HG03442 (cell line): ENCODE results near the gene PTPRK.

Experiments
- ATAC-seq: cut with Tn5 transposase; IDR thresholded peaks from one replicate; pipeline ENCODE4 v1.9.1; 2021; ENCODE audit warnings: mild to moderate bottlenecking, moderate library complexity; ENCODE audit not compliant: unreplicated experiment

The PTPRK gene

DNA sequence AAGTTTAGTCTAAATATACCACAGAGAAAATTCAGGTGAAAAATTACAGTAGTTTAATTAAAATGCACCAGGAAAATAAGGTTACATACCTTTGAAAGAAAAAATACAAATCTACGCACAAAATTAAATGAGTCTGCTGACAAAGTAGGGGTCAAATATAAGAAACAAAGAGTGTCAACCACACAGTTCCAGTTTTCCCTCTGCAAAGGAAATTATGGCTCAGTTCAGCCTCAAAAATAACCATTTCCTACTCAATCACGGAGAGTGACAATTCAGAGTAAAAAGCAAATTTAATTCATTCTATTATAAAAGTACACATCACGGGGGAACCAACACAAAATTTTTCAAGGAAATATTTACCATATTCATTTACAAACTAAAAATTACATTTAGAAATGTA lies 124.8 kb downstream of the PTPRK start:
- ATAC-seq: no peak

DNA sequence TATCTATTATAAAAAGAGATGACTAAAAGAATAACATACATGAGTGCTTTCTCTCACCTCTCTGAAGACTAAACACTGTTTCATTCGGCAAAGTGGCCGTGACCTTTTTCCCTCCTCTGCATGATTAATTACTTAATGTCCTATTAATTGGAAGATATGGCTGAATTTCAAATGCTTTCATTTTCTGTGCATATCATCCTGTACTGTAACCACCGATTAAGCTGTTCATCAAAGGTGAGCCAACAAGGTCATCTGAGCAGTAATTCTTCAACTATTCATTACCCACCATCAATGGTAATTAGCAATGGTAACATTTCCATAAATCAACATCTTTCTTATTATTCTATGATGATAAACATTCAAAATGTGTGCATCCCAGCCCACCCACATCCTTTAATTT lies 125.2 kb downstream of the PTPRK start:
- no peak for ATAC-seq

DNA sequence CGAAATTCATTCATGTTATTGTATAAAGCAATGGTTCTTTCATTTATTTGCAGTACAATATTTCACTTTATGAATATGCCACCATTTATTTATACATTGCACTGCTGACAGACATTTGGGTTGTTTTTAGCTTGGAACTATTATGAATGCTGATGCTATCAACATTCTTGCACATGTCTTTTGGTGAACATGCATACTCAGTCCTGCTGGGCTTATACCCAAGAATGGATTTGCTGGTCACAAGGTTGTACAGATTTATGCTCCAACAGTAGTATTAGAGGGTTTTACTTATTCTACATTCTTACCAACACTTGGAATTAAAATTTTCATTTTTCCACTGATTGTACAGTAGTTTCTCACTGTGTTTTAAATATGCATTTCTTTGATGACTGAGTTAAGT lies 126.2 kb downstream of the PTPRK start:
- no peak for ATAC-seq

DNA sequence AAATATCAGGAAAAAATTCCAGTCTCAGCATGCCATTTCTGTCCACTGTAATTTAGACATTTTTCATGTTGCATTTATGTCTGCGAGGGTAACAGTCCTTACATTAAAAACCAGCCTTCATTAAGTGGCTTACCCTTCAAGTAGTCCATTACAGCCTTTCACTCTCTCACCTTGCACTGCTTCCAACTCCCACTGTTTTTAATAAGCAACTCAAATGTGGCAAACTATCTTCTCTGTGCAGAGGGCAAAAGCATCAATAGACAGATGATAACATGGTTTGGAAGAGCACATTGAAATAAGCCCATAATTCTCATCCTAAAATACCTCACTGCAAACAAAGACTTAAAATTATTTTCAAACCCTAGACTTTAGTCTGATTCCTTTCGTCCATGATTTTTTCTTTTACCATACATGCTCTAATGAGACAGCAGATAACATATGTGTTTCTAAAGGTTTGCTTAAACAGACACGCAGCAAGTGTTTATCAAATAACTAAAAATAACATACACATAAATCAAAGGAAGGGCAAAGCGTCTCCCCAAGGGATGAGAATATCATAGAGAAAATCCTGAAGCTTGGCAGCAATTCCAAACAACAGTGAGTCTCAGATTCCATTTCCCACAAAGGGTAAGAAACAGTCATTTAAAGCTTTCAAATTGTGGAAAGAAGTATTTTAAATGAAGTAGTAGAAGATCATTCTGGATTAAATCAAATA lies 130.4 kb downstream of the PTPRK start:
- ATAC-seq: no peak

DNA sequence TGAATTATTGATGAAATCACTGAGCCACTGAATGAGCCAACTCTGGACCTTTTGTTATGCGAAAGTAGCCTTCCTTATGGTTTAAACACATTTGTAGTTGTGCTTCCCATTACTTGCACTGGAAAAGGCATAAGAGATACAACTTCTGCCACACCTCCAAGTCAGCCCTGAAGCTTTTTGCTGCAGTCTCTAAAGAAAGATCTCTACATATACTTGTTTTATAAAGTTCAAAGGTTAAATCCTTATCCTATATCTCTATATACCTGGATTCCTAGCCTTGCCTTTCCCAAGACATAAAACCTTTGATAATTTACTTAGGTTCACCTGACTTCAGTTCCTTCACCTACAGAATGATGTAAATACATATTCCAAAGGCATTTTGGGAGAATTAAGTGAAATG lies 132.0 kb downstream of the PTPRK start:
- no peak for ATAC-seq

DNA sequence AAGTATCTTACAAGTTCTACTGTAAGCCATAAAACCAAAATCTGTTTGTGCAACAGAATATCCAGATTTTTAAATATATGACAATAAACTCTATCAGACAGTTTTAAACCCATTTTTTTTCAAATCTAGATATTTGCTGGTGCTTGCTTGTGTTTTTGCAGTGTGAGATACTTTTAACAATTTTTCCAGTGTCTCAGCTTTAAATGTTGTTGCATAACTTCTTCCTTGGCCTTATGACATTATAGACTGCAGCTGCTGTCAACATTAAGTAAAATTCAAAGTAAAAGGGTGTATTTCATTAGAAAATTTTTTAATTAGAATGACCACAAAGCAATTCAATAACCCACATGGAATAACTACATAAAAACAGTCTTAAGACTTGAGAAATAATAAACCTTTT lies 139.5 kb downstream of the PTPRK start:
- no peak for ATAC-seq

DNA sequence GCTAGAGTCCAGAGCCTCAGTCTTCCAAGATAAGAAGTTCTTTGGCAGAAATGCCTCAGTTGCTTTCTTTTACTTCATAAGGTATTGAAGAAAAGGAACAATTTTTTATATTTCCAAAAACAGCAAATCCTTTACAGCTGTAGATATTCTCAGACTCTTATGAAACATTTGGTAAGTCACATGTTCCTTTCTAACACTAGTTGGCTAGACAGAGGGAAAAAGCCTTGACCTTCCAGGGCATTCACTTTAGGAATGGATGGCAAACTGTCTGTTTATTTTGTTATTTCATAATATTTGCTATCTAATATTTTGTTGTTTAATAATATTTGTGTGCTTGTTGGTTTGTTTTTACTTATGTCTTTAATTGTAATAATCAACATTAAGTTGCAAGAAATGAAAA lies 140.8 kb downstream of the PTPRK start:
- no peak for ATAC-seq

DNA sequence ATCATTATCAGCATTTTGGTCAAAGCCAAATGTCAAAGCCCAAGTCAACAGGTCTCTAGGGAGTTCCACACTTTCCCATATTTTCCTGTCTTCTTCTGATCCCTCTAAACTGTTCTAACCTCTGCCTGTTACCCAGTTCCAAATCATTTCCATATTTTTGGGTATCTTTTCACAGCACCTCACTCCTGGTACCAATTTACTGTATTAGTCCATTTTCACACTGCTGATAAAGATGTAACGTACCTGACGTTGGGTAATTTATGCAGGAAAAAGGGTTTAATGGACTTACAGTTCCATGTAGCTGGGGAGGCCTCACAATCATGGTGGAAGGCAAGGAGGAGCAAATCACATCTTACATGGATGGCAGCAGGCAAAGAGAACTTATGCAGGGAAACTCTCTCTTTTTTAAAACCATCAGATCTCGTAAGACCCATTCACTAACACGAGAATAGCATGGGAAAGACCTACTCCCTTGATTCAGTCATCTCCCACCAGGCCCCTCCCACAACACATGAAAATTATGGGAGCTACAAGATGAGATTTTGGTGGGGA lies 143.4 kb downstream of the PTPRK start:
- ATAC-seq: no peak

DNA sequence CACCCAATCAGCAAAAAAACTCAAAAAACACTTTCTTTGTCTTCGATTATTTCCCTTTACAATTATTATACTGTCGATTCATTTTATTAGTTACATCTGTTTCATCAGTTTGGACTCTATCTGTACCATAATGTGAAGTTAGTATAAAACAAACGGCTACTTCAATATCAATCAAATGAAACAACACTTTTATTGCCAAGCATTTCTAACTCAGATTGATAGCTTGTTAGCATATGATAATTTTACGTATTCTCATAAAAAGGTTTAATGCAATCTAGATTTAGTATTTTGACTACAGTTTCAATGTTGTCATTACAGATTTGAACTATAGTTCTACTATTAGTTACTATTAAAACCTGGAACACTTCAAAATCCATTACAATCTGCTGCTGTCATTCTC lies 149.3 kb downstream of the PTPRK start:
- ATAC-seq: no peak

DNA sequence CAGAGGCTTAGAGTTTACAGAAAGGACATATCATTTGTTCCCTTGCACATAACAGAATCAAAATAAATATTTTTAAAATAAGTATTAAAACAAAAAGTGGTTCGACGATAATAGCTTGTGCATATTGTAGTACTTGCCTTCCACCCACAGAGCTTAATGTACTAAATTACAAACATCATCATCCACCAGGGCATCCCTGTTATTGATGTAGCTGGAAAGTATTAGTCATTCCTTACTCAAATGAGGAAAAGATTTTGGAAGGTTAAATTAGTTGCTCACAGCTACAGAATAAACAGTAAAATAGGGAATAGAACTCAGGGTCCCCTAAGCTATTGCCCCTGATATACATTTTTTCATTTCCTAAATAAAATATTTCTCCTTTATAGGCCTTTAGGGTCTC lies 150.3 kb downstream of the PTPRK start:
- ATAC-seq: no peak

DNA sequence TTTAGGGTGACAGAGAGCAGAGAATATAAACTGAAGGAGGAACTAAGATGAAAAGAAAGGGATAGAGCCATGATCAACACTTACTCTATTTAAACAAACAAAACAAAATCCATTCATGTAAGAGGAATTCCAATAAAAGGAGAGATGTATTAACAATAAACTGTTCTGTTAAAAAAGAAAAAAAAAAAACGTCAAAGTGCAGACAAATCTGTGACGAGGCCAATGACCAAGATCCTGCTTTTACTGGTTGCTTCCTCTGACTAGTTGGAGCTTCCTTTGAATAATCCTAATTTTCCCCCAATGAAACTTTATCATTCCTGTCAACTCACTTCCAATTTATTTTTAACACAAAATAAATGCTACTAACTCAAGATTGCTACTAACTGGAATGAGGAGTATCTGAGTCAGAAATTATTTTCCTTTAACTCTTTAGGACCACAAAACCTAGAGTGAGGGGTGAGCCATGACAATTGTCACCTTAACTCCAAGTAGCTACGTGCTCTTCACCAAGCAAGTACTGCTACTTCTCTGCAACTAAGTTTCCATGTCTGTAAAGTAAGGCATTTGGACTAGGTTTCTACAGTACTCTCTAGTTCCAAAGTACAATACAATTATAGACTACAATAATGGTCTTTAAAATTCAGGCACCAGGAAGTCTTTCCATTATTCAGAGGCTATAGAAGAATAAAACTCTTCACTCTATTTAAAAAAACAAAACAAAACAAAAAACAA lies 152.0 kb downstream of the PTPRK start:
- ATAC-seq: no peak

DNA sequence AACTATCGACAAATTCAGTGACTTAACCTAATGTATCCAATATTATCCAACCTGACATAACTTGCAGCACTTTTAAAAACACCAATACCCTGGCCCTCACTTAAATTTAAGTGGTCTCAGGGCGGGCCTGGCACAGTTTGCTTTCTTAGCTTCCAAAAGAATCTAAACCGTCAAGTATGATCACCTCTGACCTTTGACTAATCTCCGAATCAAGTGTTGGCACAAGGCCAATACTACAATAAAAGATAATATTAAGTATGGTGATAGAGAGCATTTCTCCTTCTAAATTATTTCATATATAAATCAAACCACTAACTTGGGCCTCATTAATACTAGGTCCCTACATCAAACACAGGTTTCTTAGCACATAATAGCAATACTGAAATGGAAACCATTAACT lies 153.0 kb downstream of the PTPRK start:
- ATAC-seq: no peak

DNA sequence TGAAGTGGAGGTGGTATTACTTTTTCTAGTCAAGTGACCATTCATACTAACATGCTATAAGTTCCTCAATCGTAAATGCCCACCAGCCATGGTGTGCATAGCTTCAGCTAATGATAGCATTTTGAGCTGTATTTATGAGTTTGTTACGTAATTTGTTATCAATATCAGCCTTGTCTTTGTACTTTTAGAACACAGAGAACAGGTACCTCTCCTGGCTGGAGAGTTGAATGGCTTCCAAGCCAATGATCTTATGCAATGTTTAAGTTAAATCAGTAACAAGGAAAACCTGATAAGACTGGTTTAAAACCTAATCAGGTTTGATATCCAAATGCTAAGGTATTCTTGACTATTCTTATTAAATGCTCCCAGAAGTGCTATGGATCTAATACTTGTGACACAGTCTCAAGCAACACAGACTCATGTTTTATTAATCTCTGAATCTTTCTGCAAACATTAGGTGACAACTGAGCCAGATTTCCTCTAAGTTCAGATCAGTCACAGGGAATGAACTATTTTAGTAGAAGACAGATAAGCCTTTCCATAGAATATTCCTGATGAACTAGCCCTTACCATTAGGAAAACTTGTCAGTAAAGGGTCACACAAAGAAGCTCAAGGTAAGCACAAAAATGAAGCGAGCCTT lies 154.8 kb downstream of the PTPRK start:
- no peak for ATAC-seq

DNA sequence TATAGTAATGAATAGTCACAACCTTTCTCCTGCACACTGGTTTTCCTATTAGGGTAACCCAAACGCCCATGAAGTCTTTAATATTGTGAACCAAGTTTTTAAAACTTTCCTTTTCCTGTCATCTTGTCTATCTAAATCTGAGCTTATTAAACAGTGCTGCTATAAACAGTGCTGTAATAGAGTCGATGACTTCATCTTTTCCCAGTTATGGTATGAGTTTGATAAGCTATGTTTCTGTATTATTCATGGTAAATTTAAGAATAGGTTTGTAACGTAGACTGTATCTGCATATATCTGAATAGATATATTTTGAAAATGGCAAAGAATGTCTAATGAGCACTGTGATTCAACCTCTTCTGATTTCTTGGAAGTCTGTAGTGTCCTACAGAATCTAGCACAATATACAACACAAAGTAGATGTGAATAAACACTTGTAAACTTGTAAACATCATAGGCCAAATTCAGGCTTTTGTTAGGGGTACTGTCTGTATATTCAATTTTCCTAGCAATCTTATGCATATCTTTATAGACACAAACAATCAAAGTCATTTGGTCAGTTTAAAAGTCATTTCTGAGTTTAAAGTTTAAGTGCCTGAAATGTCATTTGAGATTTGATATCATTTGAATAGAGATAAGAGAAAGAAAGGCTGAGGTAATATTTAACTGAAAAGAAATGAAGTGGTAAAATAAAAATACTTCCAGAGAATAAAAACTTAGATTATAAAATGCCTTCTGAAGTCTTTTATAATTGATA lies 155.5 kb downstream of the PTPRK start:
- no peak for ATAC-seq

DNA sequence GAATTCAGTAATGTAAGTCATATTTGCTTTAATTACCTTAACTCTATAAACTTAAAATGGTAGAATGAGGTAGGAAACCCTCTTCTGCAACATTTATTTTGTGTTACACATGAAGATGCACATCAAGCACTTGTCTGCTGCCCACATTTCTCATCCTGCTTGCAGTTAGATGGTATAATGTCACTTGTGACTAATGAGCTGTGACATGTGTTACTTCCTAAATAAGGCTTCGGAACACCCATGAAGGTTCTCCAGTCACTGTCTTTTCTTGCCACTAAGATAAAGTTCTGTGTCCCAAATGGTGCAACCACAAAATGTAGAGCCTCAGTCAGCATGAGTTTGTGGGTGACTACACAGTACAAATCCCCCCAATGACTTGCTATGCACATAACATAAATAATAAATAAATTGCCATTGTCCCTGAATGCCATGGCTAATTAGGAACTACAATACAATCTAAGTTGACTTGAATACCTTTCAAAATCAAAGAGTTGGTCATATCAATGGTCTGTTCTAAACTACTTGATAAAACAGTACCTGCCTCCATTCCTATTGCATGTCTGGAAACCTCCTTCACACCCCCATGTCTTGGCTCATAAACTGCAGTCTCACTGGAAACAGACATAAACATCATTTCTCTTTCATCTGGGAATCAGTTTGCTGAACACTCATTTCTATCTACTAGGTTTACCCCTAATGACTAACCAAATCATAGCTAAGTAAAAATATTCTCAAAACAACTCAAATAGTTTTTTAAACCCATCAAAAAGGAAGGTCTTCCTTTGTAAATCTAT lies 157.2 kb downstream of the PTPRK start:
- ATAC-seq: no peak

DNA sequence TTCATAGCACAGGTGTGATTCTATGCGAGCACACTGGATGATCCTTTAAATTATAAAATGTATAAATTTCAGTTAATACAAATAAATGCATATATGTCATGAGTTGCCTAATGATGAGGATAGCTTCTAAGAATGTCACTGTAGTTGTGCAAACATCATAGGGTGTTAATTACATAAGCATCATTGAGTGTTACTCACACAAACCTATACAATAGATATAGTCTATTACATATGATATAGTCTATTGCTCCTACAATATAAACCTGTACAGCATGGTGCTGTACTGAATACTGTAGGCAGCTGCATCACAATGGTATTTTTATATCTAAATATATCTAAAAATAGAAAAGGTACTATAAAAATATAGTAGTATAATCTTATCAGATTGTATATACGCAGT lies 159.0 kb downstream of the PTPRK start:
- ATAC-seq: no peak

DNA sequence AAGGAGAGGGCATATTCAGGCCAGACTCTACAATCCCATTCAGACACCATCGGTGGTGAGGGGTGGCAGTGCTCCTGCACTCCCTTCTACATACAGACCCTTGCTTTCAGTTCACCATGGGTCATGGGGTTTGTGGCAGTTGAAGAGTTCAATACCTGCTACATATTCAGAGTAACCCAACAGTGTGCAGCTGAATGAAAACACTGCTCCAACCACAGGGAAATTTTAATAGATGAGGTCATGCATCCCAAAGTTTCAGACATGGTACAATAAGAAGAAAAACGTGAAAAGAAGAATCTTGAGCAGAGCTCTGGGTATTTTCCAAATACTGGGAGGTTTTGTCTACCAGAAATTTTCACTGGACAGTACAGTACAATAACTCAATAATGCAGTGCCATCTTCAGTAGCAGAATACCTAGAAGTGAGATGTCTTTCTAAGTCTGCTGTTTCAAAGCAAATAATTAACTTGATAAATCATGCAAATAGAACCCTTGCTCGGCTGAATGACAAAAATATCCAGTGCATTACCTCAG lies 162.1 kb downstream of the PTPRK start:
- no peak for ATAC-seq

DNA sequence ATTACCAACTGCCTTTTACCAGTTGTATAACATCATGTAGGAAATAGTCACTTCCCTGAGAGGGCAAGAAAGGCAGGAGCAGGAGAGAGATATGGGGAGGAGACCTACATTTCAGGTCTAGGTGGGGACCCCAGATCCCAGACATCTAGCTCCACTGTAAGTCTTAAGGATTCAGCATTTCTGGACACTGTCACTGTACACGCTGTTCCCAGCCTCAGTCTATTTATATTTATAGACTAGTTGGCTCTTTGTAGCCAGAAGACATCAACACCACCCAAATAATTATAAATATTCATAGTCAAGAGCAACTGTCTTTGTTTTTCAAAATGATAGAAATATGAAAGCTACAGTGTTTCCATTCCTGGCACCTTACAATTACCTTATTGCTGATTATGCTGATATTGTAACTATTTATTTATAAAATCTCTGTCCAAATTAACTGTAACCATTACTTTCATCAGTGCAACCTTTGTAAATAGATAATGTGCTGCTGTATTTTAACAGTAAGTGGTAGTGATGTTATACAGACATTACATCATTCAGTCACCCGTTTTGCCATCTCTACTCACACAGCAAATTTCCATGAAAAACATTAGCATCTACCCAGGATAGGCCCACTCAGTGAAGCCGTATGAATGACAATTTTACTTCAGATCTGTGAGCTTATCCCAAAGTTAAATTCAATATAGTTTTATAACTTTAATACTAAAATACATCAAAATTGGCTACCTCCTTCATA lies 162.8 kb downstream of the PTPRK start:
- ATAC-seq: no peak

DNA sequence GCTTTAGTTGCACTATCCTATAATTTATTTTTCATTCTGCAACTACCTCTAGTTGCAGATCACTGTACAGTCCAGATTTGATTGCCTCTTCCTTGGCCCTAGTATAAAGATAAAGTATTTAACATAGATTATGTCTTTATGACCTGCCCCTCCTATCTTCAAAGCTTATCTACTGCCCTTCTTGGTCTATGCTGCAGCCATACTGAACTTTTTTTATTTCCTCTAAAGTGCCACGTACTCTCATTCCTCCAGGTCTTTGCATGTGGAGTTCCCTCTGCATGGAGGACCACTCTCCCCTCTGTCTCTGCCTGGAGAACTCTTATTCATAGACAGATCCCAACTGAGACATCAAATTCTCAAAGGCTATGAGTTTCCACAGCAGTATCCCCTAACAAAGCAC lies 168.0 kb downstream of the PTPRK start:
- no peak for ATAC-seq

DNA sequence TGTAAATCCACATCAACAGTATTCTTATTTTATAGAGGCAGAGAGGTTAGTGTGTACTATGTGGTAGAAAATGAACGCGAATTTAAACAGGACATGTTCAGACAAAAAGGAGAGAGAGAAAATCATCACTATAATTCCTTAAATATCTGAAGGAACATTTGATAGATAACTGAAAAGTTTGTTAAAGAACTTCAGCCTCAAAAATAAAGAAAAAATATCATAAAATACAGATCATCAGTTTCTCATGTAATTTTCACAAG lies 169.2 kb downstream of the PTPRK start:
- no peak for ATAC-seq
